Hepatocyte (in vitro differentiated cells): ENCODE data around the gene HNRNPF. TPM values are rescaled to one million over a fixed set of nuclear protein-coding genes. Genes with fewer than 3 reads are reported as not detected.

ENCODE experiments used
- DNase-seq: peaks from one replicate; pipeline ENCODE4 v3.0.0-alpha.2; 2016; ENCODE audit warnings: low spot score
- H2AFZ ChIP-seq: fragments of 200-600 bp; sonication (generic); 2 replicates; pipeline ENCODE4 v1.6.0; 2016; ENCODE audit warnings: antibody characterized with exemption, mild to moderate bottlenecking
- H3K27ac ChIP-seq: fragments of 200-600 bp; sonication (generic); 2 replicates; pipeline ENCODE4 v1.5.1; 2016; ENCODE audit warnings: mild to moderate bottlenecking
- H3K27me3 ChIP-seq: fragments of 200-600 bp; sonication (generic); 2 replicates; pipeline ENCODE4 v1.6.1; 2016
- H3K36me3 ChIP-seq: fragments of 200-600 bp; sonication (generic); replicated peaks from 2 replicates; pipeline ENCODE4 v1.5.1; 2016; ENCODE audit warnings: low read depth; ENCODE audit not compliant: insufficient read depth
- H3K4me1 ChIP-seq: fragments of 200-600 bp; sonication (generic); 2 replicates; pipeline ENCODE4 v1.5.1; 2016; ENCODE audit warnings: mild to moderate bottlenecking, moderate library complexity; ENCODE audit not compliant: insufficient read depth
- H3K4me2 ChIP-seq: fragments of 200-600 bp; sonication (generic); 2 replicates; pipeline ENCODE4 v1.6.0; 2016
- H3K4me3 ChIP-seq: fragments of 200-600 bp; sonication (generic); 2 replicates; pipeline ENCODE4 v1.5.1; 2016; ENCODE audit warnings: mild to moderate bottlenecking
- H3K79me2 ChIP-seq: fragments of 200-600 bp; sonication (generic); 2 replicates; pipeline ENCODE4 v1.6.0; 2017; ENCODE audit warnings: mild to moderate bottlenecking
- H3K9me2 ChIP-seq: fragments of 200-600 bp; sonication (generic); replicated peaks from 2 replicates; pipeline ENCODE4 v1.6.0; 2017; ENCODE audit warnings: mild to moderate bottlenecking; ENCODE audit not compliant: insufficient read depth
- H3K9me3 ChIP-seq: fragments of 200-600 bp; sonication (generic); 2 replicates; pipeline ENCODE4 v1.5.1; 2016; ENCODE audit warnings: low read depth, mild to moderate bottlenecking
- H4K20me1 ChIP-seq: fragments of 200-600 bp; sonication (generic); 2 replicates; pipeline ENCODE4 v1.6.0; 2016; ENCODE audit warnings: mild to moderate bottlenecking; ENCODE audit not compliant: insufficient read depth, poor library complexity, severe bottlenecking
- CTCF ChIP-seq: fragments of 200-600 bp; sonication (generic); IDR thresholded peaks from 2 replicates; pipeline ENCODE4 v1.5.1; 2016; ENCODE audit warnings: antibody characterized with exemption, mild to moderate bottlenecking; ENCODE audit not compliant: poor library complexity
- EZH2 ChIP-seq: fragments of 200-600 bp; sonication (generic); IDR thresholded peaks from 2 replicates; pipeline ENCODE4 v1.6.1; 2016; ENCODE audit warnings: antibody characterized with exemption, mild to moderate bottlenecking, borderline replicate concordance
- EZH2phosphoT487 ChIP-seq: fragments of 200-600 bp; sonication (generic); IDR thresholded peaks from one replicate; pipeline ENCODE4 v1.6.1; 2018; ENCODE audit warnings: antibody characterized with exemption, mild to moderate bottlenecking, low read depth, moderate library complexity; ENCODE audit not compliant: unreplicated experiment, severe bottlenecking
- WGBS: methylation state at CpG from one replicate; pipeline ENCODE4 v1.1.6; 2016; ENCODE audit warnings: low lambda C conversion rate; ENCODE audit errors: missing lambda C conversion rate; 5-methylcytosine and 5-hydroxymethylcytosine counted together
- polyA plus RNA-seq: library from polyadenylated mRNA; unstranded; fragments of >200 nt; fragmentation: Nextera tagmentation; extraction: Ambion mirVana; gene quantifications from 2 replicates; pipeline ENCODE4 v1.2.1, GENCODE V29; 2016
- total RNA-seq: library from RNA; depleted of rRNA; stranded (reverse); fragments of >200 nt; gene quantifications from 2 replicates; pipeline ENCODE4 v1.2.3, GENCODE V29; 2014

HNRNPF gene
- total and polyA plus RNA-seq, 2 experiments from 2014 or later, result 134 to 217 TPM

DNA sequence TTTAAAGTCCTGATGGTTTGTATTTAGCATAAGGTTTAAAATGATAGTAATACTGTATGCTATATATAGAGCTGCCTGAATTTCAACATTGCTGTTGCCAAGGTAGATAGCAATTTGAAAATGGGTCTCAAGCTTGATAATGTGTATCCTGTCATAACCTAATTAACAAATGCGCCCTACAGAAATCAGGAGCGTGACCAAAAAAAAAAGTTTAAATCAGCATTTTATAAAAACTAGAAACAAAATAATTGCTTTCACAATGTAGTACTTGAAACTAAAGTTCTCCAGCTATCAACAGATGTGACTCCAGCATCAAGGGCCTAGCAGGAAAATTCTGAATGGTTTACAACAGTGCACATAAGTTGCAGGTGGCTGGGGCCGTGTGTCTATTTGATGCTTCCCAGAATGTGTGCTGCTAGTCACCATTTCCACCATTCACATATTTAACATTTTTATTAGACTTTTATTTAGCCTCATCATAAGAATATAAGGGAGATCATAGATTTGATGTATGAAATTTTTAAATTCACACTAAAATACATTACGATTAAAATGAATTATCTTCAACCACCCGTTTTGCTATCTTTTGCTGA, 23.5 kb downstream of the HNRNPF start:
- H3K36me3 ChIP-seq, result peaks cover 5% of the 10 kb centered on the region
- H4K20me1 ChIP-seq, result peaks cover 46% of the 10 kb centered on the region
- no peak overlapping the region for H3K4me2 ChIP-seq
- no peaks in the 10 kb centered on the region for H3K4me1 ChIP-seq
- no peaks in the 10 kb centered on the region for H3K9me3 ChIP-seq
- H3K9me2 ChIP-seq, result no peaks in the 10 kb centered on the region
- no peak overlapping the region for H3K27ac ChIP-seq
- DNase-seq, result no peak
- H3K27me3 ChIP-seq, result no peaks in the 10 kb centered on the region
- H2AFZ ChIP-seq, result no peak overlapping the region
- WGBS, result 96% methylated on average over 5 of the region's 5 CpGs
- TF ChIP-seq EZH2, result no peak
- no peak for TF ChIP-seq CTCF
- no peak overlapping the region for H3K4me3 ChIP-seq
- peaks cover 36% of the 10 kb centered on the region for H3K79me2 ChIP-seq

GRCh38 chr10:43384252-43385221, 24.4 kb downstream of the HNRNPF start:
- H3K27me3 ChIP-seq, result no peaks in the 10 kb centered on the region
- H3K4me1 ChIP-seq, result no peaks in the 10 kb centered on the region
- DNase-seq, result no peak
- peaks cover 36% of the 10 kb centered on the region for H4K20me1 ChIP-seq
- H3K36me3 ChIP-seq, result peaks cover 5% of the 10 kb centered on the region
- TF ChIP-seq EZH2, result no peak
- TF ChIP-seq EZH2phosphoT487, result no peak
- TF ChIP-seq CTCF, result no peak
- H3K9me3 ChIP-seq, result no peaks in the 10 kb centered on the region
- no peak overlapping the region for H3K4me2 ChIP-seq
- no peak overlapping the region for H3K4me3 ChIP-seq
- H2AFZ ChIP-seq, result no peak overlapping the region
- 96% methylated on average over 10 of the region's 10 CpGs for WGBS
- no peak overlapping the region for H3K27ac ChIP-seq
- no peaks in the 10 kb centered on the region for H3K9me2 ChIP-seq
- H3K79me2 ChIP-seq, result peaks cover 26% of the 10 kb centered on the region

- peaks cover 15% of the 10 kb centered on the region for H3K79me2 ChIP-seq
- DNase-seq, result no peak
- no peaks in the 10 kb centered on the region for H3K9me3 ChIP-seq
- H3K4me3 ChIP-seq, result no peak overlapping the region
- H3K36me3 ChIP-seq, result no peaks in the 10 kb centered on the region
- H3K27ac ChIP-seq, result no peak overlapping the region
- no peak overlapping the region for H2AFZ ChIP-seq
- H3K27me3 ChIP-seq, result no peaks in the 10 kb centered on the region
- H3K9me2 ChIP-seq, result no peaks in the 10 kb centered on the region
- H4K20me1 ChIP-seq, result peaks cover 25% of the 10 kb centered on the region
- H3K4me2 ChIP-seq, result no peak overlapping the region
- TF ChIP-seq EZH2 (no peak), EZH2phosphoT487 (no peak), CTCF (no peak)
- H3K4me1 ChIP-seq, result no peaks in the 10 kb centered on the region
- WGBS, result 58% methylated on average over 14 of the region's 14 CpGs
These were observed 25.6 kb downstream of the HNRNPF start for GRCh38 chr10:43383204-43383971.
